K562 (cell line): ENCODE measurements around the gene MYO18B. TPM values are rescaled to one million over a fixed set of nuclear protein-coding genes. Genes with fewer than 3 reads are reported as not detected.

ENCODE experiments used
- ATAC-seq: fragments of 200-7000 bp; cut with Tn5 transposase; 3 replicates; pipeline ENCODE4 v1.9.1; 2020; ENCODE audit warnings: moderate library complexity
- BruUV-seq: library from RNA; stranded (reverse); fragments of 400-500 nt; replicated peaks from 2 replicates; lab custom pipeline; 2021; lab: Mats Ljungman, UMichigan
- CTCF ChIA-PET: fragments of 300-600 bp; formaldehyde crosslinking; extraction: SDS; loops from one replicate; lab custom pipeline; 2021; ENCODE audit warnings: low intra/inter-chr PET ratio; lab: Yijun Ruan, JAX
- POLR2A ChIA-PET: fragments of 300-600, 350-650 bp; sonication (Branson Sonifier 250); formaldehyde crosslinking; extraction: SDS; loops from one replicate; lab custom pipeline; 2021; ENCODE audit warnings: antibody characterized with exemption, inconsistent platforms; lab: Yijun Ruan, JAX
- DNase-seq, 4 experiments: peaks; one replicate each; pipeline versions ENCODE4 v3.0.0 to v3.0.0-alpha.2; 2011 to 2018; ENCODE audit warnings: low spot score in 3 of 4, mixed read lengths in 3 of 4; ENCODE audit errors: extremely low read depth in 1 of 4
- FAIRE-seq: peaks from 2 replicates; lab custom pipeline; 2011; peaks lifted over from hg19 to GRCh38; lab: Jason Lieb, UNC
- H2AFZ ChIP-seq: 2 replicates; pipeline ENCODE4 v1.6.0; 2011; ENCODE audit warnings: low read depth, low read length, control low read depth, inconsistent platforms
- H3K27ac ChIP-seq: fragments of 200-600 bp; 3 replicates; pipeline ENCODE4 v1.8.0; 2011; ENCODE audit warnings: low read depth, mild to moderate bottlenecking, control low read depth, inconsistent platforms, low read length, moderate library complexity, mixed read lengths; ENCODE audit errors: extremely low read depth
- H3K27me3 ChIP-seq, 2 experiments: fragments of 300-600 bp in 1 of 2; 2 replicates in 1 of 2; 3 replicates in 1 of 2; pipeline versions ENCODE4 v1.6.0 to v1.8.0; 2011; ENCODE audit warnings: inconsistent platforms in 2 of 2, low read length in 2 of 2, mild to moderate bottlenecking in 1 of 2, mixed read lengths in 1 of 2, moderate library complexity in 1 of 2; ENCODE audit not compliant: control insufficient read depth in 2 of 2, insufficient read depth in 2 of 2
- H3K36me3 ChIP-seq: fragments of 300-600 bp; 3 replicates; pipeline ENCODE4 v1.8.0; 2011; ENCODE audit warnings: mild to moderate bottlenecking, low read length, inconsistent platforms; ENCODE audit not compliant: control insufficient read depth, insufficient read depth
- H3K4me1 ChIP-seq, 2 experiments: fragments of 200-600 bp in 1 of 2; replicated peaks in 1 of 2; 2 replicates in 1 of 2; 3 replicates in 1 of 2; pipeline versions ENCODE4 v1.5.1 to v1.8.0; 2011; ENCODE audit warnings: inconsistent platforms in 2 of 2, low read length in 2 of 2, mild to moderate bottlenecking in 1 of 2, mixed read lengths in 1 of 2, moderate library complexity in 1 of 2; ENCODE audit not compliant: control insufficient read depth in 2 of 2, insufficient read depth in 2 of 2
- H3K4me2 ChIP-seq: 2 replicates; pipeline ENCODE4 v1.6.1; 2011; ENCODE audit warnings: low read length, control low read depth, inconsistent platforms, mixed read lengths; ENCODE audit not compliant: insufficient read depth
- H3K4me3 ChIP-seq: fragments of 200-600 bp; sonication (generic), shearing (Covaris generic); 2 replicates; pipeline ENCODE4 v1.5.1; 2016; ENCODE audit warnings: control low read depth, inconsistent platforms
- H3K79me2 ChIP-seq: fragments of 200-600 bp; 3 replicates; pipeline ENCODE4 v1.8.0; 2011; ENCODE audit warnings: low read length, inconsistent platforms; ENCODE audit not compliant: control insufficient read depth, insufficient read depth
- H3K9ac ChIP-seq, 2 experiments: 2 replicates each; pipeline versions ENCODE4 v1.6.0 to v1.6.1; 2011; ENCODE audit warnings: low read depth in 2 of 2, low read length in 2 of 2, control low read depth in 1 of 2, inconsistent platforms in 1 of 2, mild to moderate bottlenecking in 1 of 2, mixed read lengths in 1 of 2; ENCODE audit not compliant: insufficient read depth in 1 of 2
- H3K9me1 ChIP-seq: one replicate; pipeline ENCODE4 v1.6.0; 2011; ENCODE audit warnings: inconsistent platforms, mild to moderate bottlenecking, low read length, moderate library complexity; ENCODE audit not compliant: control insufficient read depth, insufficient read depth
- H3K9me3 ChIP-seq: replicated peaks from 2 replicates; pipeline ENCODE4 v1.5.1; 2011; ENCODE audit warnings: low read depth, low read length, inconsistent platforms; ENCODE audit not compliant: control insufficient read depth, insufficient read depth
- H4K20me1 ChIP-seq: replicated peaks from 2 replicates; pipeline ENCODE4 v1.6.1; 2011; ENCODE audit warnings: low read length, inconsistent platforms, mixed read lengths; ENCODE audit not compliant: control insufficient read depth, insufficient read depth
- ARID1B ChIP-seq: fragments of 450-650 bp; IDR thresholded peaks from 2 replicates; pipeline ENCODE4 v1.6.1; 2016; ENCODE audit warnings: antibody characterized with exemption, mild to moderate bottlenecking, inconsistent platforms
- REST ChIP-seq, 2 experiments: fragments of 450-650 bp; formaldehyde crosslinking in 1 of 2; IDR thresholded peaks; 2 replicates each; pipeline versions ENCODE4 v1.4.0 to v1.6.1; 2014 to 2020; ENCODE audit warnings: mild to moderate bottlenecking in 2 of 2, borderline replicate concordance in 1 of 2, low read depth in 1 of 2
- WGBS: fragments of 100-300 bp; shearing (Covaris generic); methylation state at CpG from one replicate; pipeline ENCODE4 v1.1.6; 2016; ENCODE audit warnings: low coverage, mixed read lengths; ENCODE audit not compliant: insufficient coverage; ENCODE audit errors: missing lambda C conversion rate; 5-methylcytosine and 5-hydroxymethylcytosine counted together
- in situ Hi-C: fragments of 300-500 bp; cut with MboI; formaldehyde crosslinking; loops from 4 replicates; pipeline ENCODE4 v1.15.0; 2018; ENCODE audit warnings: inconsistent platforms, mixed read lengths
- intact Hi-C: fragments of 100-400 bp; cut with micrococcal nuclease; formaldehyde crosslinking; loops from 2 replicates; pipeline ENCODE4 v1.14.2; 2022
- polyA plus RNA-seq, 8 experiments: library from polyadenylated mRNA; depleted of rRNA in 4 of 8; stranded (reverse) in 5 of 8; unstranded in 3 of 8; fragments of >200 nt; fragmentation: Nextera tagmentation in 2 of 8; fragmentation: Illumina TruSeq in 1 of 8; extraction: Ambion mirVana in 2 of 8; extraction: Trizol in 1 of 8; gene quantifications; 2 replicates each; pipeline versions ENCODE4 v1.2.1 to v1.2.3, GENCODE V29; 2011 to 2014; ENCODE audit warnings: inconsistent platforms in 1 of 8, missing spikeins in 1 of 8
- total RNA-seq, 7 experiments: library from RNA; depleted of rRNA in 6 of 7; stranded (reverse); fragments of >200 nt in 6 of 7; fragmentation: Illumina TruSeq in 2 of 7; extraction: Trizol in 2 of 7; gene quantifications; 2 replicates each; pipeline versions ENCODE4 v1.2.1 to v1.2.3, GENCODE V29; 2011 to 2021; ENCODE audit warnings: low replicate concordance in 1 of 7

Gene MYO18B
- total and polyA plus RNA-seq, 9 of the 15 experiments (the other 6 are each of a cell fraction or from before 2014, with no cell fraction given), result 0.06 to 7.0 (median 4.3) TPM

- Histone ChIP-seq H3K27me3 (no peaks in the 10 kb centered on the region), H3K9me3 (no peaks in the 10 kb centered on the region), H4K20me1 (peaks cover 45% of the 10 kb centered on the region), H3K36me3 (no peaks in the 10 kb centered on the region; the same call in 2 of the 3 replicates), H2AFZ (no peak overlapping the region), H3K9ac (no peak overlapping the region), H3K9me1 (no peaks in the 10 kb centered on the region), H3K79me2 (peaks cover 79% of the 10 kb centered on the region), H3K27ac (no peak overlapping the region; the same call in 2 of the 3 replicates), H3K4me3 (no peak overlapping the region), H3K4me2 (no peak overlapping the region; the same call in 1 of the 2 replicates), H3K4me1 (peaks cover 25 to 61% of the 10 kb centered on the region in 2 experiments)
- BruUV-seq, result no TSS peak
- DNase-seq (no peak), ATAC-seq (no peak), FAIRE-seq (no peak)
- POLR2A ChIA-PET, result interaction anchor here (0.6 to 1.4 kb wide), 2 partner anchors 15 to 41 kb away, joined by 3 to 5 read pairs; no protein-coding TSS in a partner anchor
- intact Hi-C loops (no loop called here), in situ Hi-C loops (no loop called here)
- CTCF ChIA-PET, result no interaction called here
- TF ChIP-seq REST (IDR thresholded peaks at IDR 0.05; ENCODE audit: borderline replicate concordance) (no peak), REST (CRISPR knock-in tag; IDR thresholded peaks at IDR 0.05; ENCODE audit: low read depth) (no peak), ARID1B (peak; percentile 22; the same call in 1 of the 2 replicates)
- WGBS, result 62% methylated on average over 7 of the region's 7 CpGs
These were observed 3.5 kb downstream of the MYO18B start for GRCh38 chr22:25745341-25746011.
